ENCODE measurements around the gene NANS.
"Not testable (repeated sequence)": the region's sequence is repeated elsewhere in the genome, so short reads cannot be mapped to it uniquely, and the experiment has no call there.

Gene NANS

GRCh38 chr9:98056269-98057137 lies at the start of gene NANS:
Gene NANS (plus strand): TSS chr9:98056732. CDS start chr9:98056809, 77 bp downstream.
- DNase-seq (ENCODE audit: low read depth) = peak; percentile 88

- no peak for DNase-seq (ENCODE audit: low read depth)
Measured at GRCh38 chr9:98007251-98007928, 49.1 kb upstream of the NANS start.

- no peak for DNase-seq (ENCODE audit: low read depth)
Measured at GRCh38 chr9:98008764-98009163, 47.8 kb upstream of the NANS start.

GRCh38 chr9:98009437-98009836 lies 47.1 kb upstream of the NANS start:
- DNase-seq (ENCODE audit: low read depth) = no peak

GRCh38 chr9:98009936-98010335 lies 46.6 kb upstream of the NANS start:
- no peak for DNase-seq (ENCODE audit: low read depth)

- DNase-seq (ENCODE audit: low read depth) = no peak
Measured at GRCh38 chr9:98010445-98010844, 46.1 kb upstream of the NANS start.

- DNase-seq (ENCODE audit: low read depth) = no peak
Measured at GRCh38 chr9:98011122-98011521, 45.4 kb upstream of the NANS start.

- DNase-seq (ENCODE audit: low read depth) = no peak
Measured at GRCh38 chr9:98016137-98016680, 40.3 kb upstream of the NANS start.

GRCh38 chr9:98017306-98017705 lies 39.2 kb upstream of the NANS start:
- DNase-seq (ENCODE audit: low read depth) = no peak

- no peak for DNase-seq (ENCODE audit: low read depth)
Measured at GRCh38 chr9:98018347-98018746, 38.2 kb upstream of the NANS start.

GRCh38 chr9:98019098-98019497 lies 37.4 kb upstream of the NANS start:
- DNase-seq (ENCODE audit: low read depth) = no peak

- not testable (repeated sequence) for DNase-seq (ENCODE audit: low read depth)
Measured at GRCh38 chr9:98019869-98020268, 36.7 kb upstream of the NANS start.

- no peak for DNase-seq (ENCODE audit: low read depth)
Measured at GRCh38 chr9:98020476-98021145, 35.9 kb upstream of the NANS start.

GRCh38 chr9:98021306-98022040 lies 35.1 kb upstream of the NANS start:
- no peak for DNase-seq (ENCODE audit: low read depth)

- DNase-seq (ENCODE audit: low read depth) = no peak
Measured at GRCh38 chr9:98022447-98022846, 34.1 kb upstream of the NANS start.

- DNase-seq (ENCODE audit: low read depth) = no peak
Measured at GRCh38 chr9:98024702-98025101, 31.8 kb upstream of the NANS start.

GRCh38 chr9:98031169-98031568 lies 25.4 kb upstream of the NANS start:
- no peak for DNase-seq (ENCODE audit: low read depth)

GRCh38 chr9:98031935-98032334 lies 24.6 kb upstream of the NANS start:
- DNase-seq (ENCODE audit: low read depth) = no peak

GRCh38 chr9:98034593-98035546 lies 21.7 kb upstream of the NANS start:
- peak; percentile 76 for DNase-seq (ENCODE audit: low read depth)

GRCh38 chr9:98037357-98037756 lies 19.2 kb upstream of the NANS start:
- DNase-seq (ENCODE audit: low read depth) = no peak

- no peak for DNase-seq (ENCODE audit: low read depth)
Measured at GRCh38 chr9:98038958-98039357, 17.6 kb upstream of the NANS start.

Data from activated T-helper 1 cell treated with Interleukin-2 at 50 U/mL for 16 hours (primary cell).